HG02571 (cell line): ENCODE results near the gene PEPD.

Experiments used
- ATAC-seq: cut with Tn5 transposase; IDR thresholded peaks from one replicate; pipeline ENCODE4 v1.9.1; 2021; ENCODE audit warnings: mild to moderate bottlenecking, moderate library complexity; ENCODE audit not compliant: unreplicated experiment

Gene PEPD

DNA sequence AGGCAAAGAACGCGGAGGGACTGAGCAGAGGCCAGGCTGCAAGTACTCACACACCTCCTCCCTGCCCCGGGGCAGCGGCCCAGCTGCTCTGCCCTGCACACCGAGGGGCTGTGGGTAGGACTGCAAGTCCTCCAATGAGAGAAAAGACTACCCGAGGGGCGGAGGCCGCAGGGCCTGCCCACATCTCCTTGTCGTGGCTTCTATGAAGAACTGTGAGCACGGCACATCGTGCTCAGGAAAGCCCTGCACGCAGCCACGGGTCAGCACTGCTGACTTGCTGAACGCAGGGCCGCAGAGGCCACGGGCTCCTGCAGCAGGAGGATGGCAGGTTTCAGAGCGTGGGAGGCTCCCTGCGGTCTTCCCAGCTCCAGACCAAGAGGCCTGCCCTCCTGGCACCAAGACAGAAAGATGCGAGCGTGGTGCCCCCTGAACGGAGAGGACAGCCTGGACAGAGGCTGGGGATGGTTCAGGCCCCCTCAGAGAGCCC is 110.6 kb downstream of the PEPD start:
- ATAC-seq: no peak

DNA sequence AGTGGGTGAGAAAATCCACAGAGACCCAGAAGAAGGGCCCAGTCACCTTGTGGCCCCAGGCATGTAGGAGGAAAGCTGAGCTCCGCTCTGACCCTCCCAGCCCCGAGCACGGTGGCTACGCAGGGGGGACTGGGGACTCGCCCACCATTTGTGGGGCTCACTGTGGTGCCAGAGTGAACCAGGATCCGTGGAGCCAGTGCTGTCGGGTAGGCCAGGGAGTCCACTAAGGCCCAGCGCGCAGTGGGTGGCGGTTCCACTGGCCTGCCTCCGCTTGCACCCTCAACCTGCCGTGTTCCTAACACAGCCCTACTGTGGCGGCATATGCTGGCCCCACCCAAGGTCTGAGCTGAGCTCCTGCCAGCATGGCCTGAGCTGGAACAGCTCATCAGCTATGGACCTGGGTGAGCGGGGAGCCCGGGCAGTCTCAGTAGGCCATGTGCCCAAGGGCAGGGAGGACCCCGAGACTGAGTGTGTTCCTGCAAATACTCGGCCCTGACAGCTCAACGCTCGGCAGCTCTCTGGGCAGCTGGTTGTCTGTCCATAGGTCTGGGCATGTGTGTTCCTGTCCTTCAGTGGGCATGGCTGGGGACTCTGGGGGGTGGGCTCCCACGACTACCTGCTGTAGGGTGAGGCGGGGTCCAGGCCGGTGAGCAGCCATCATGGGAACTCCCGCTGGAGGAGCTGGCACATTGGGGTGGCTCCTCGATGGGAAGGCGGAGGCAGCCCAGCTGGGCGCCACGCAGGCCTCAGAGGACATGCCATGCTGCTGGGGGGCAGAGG is 111.5 kb downstream of the PEPD start:
- no peak for ATAC-seq

DNA sequence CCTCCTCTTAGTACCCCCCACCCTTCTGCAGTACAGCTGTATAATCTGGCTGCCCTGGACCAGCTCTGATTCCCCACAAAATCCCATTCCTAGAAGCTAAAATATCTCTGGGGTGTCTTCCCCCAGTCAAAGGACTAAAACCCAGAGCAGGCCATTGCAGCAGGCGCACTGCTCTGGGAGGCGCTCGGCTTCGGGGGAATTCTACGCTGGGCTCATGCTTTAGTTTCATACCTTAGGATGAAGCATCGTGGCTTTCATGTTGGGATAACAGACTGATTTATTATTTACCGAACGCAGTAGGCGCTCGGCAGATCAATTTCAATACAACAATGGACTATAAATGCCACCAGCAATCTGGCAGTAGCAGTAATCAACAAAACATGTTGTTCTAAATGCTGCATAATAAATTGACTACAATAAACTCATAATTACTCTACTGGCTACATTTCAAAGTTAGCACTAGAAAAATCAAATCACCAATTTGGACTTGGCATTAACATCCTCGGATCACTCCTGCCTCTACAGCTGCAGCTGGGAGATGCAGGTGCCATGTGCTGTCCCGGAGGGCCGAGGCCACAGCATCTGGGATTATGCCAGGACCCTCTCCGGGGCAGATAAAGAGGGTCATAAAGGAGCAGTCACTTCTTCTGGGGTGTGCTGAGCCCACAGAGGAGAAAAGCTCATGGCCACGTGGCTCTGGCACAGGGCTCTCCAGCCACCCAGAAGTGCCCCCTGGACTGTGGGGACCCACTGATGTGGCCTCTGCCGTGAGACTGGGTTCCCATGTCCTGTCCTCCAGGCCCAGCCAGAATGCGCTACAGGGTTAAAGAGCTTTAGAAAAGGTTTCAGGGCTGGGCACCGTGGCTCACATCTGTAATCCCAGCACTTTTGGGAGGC is 112.8 kb downstream of the PEPD start:
- ATAC-seq: no peak

DNA sequence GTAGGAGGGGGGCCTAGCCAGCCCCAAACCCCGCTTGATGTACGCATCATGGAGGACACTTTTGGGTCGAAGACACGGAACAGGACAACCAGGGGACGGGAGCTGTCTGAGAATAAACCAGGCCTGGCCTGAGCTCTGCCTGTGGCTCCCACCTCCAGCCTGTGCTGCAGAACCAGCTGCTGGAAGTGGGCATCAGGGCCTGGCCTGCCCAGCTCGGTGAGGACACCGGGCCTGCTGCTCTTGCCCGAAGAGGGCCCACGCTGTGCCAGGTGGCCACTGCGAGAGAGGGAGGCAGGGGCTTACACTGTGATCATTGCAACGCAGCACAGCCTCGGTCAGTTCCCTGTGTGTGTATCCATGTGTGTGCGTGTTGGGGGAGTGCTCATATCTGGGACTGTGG is 113.5 kb downstream of the PEPD start:
- ATAC-seq: no peak

DNA sequence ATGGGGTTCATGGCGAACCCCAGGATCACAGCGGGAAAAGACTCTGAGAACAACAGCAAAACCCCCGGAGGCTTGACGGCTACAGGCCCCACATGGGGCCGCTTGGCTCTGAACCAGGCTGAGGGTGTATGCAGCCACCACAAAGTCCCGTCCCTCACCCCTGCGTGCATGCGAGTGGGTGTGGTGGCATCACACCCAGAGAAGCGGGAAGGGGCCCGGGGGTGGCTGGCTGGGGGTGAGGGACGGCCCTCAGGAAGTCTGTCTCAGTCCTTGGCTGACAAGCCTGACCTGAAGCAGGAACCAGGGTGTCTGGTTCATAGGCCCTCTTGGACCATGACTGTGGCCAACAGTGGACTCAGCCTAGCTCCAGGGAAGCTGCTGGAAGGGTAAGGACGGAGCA is 113.9 kb downstream of the PEPD start:
- ATAC-seq: no peak

DNA sequence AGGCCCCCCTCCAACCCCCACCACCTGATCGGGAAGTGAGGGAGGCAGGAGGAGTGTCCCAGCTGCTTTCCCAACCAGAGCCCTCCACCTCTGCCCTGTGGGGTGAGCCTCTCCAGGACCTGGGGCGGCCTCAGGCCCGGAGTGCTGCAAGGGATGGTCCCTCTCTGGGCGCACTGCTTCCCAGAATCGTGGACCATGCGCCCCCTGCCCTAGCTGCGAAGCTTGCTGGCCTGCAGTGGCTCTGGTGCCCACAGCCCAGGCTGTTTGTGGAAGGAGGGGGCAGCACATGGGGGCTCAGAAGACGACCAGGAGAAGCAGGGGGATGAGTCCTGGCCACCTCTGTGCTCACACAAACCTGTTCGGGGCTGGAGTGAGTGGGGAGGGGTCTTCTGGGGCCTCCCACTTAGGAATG is 114.4 kb downstream of the PEPD start:
- no peak for ATAC-seq

DNA sequence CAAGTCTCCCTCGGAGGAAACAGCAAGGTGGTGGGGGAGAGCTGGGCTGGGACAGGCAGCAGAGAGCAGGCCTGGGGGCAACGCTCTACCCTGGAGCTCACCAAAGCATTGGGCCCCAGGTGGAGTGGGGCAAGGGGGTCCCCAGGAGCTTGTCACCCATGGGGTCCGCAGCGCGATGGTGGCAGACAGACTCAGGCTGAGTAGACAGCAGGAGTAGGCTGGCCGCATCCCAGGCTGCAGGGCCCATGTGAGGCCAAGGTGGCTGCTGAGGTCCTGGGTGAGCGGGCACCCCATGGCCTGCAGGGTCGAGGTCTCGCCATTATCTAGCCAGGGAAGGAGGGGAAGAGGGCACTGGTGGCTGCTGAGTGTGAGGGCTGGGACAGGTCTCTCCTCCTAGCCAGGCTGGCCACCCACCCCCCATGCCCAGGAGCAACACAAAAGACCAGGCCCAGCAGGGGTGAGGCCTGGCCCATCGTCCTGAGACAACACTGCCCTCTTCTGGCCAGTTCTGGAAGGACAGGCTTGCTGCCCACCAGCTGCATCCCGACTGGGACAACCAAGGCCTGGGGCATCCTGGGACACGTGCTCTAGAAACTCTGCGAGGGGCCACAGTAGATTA is 115.0 kb downstream of the PEPD start:
- no peak for ATAC-seq

DNA sequence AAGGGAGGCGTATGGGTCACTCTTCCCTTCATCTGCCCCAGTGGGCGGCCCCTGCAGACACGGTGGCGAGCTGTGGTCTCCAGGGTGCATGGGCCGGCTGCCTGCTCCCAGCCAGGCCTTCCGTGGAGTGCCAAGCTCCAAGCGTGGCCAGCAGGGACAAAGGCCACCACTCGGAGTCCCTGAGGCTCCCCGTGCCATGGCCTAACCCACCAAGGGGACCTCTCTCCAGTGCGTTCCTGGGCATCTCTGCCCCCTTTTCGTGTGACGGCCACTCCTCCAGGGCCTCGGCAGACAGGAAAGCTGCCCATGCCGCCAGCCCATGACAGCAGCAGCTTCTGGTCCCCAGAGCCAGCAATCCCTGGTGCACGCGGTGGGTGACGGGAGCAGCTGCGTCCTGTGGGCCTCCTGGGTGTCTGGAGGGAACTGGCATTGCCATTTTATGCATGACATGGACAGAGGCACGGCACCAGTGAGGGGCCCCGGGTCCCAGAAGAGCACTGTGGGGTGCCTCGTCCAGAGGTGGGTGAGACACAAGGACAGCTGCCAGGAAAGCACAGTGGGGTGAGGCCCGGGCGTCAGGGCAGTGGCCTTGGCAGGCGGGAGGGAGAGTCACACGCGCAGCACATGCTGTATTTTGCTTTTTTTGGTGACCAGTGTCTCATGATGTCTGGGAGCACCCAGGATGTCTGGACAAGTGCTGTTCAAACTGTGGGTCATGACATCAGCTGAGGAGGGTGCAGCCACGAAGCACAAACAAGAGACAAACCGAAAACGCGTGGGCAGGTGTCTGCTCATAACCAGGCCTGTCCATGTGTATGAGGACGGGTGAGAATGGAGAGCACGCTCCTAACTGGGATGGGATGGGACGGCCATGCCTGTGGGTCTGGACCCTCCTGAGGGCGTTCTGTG is 115.8 kb downstream of the PEPD start:
- no peak for ATAC-seq

DNA sequence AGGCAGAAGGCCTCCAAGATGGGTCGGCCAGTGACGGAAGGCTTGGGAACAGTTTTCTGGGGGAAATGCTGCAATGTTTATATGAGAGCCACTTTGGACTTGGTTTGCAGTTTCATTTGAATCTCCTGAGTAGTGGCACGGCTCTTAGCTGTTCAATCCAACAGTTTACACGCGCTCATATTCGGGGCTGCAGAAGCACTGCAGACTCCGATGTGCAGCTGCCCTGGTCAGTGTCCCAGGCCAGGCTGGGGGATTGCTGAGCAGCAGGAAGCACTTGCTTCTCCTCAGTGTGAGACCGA is 116.4 kb downstream of the PEPD start:
- no peak for ATAC-seq

DNA sequence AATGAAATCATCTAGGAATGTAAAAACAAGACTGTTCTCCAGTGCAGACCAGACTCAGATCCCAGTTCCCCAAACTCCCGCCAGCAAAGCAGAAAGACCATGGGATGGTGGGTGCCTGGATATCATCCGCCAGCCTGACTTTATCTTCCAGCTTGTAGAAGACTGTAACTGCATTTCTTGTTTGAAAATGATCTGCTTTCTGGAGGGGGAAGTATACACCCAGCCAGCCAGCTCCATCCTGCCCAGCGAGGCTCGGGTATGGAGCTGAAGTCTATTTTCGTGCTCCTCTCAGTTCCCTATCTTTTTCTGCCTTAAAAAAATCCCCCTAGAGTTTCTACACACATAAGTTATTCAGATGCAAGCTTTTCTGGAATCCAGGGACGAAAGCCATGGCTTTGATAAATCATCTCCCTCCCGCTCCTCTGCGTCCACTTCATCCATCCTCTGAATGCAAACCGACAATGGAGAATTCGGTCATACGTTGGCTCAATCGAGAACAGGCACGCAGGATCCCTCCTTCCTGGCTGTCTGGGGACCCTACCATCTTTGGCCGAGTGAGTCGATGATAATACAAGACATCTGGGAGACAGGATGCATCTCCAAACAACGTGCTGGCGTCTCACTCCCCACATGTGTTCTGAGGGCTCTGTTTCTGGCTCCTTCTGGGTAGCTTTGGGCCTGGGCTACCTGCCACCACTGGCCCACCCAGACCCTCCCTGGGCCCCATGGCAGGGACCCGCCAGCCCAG is 116.9 kb downstream of the PEPD start:
- ATAC-seq: no peak

DNA sequence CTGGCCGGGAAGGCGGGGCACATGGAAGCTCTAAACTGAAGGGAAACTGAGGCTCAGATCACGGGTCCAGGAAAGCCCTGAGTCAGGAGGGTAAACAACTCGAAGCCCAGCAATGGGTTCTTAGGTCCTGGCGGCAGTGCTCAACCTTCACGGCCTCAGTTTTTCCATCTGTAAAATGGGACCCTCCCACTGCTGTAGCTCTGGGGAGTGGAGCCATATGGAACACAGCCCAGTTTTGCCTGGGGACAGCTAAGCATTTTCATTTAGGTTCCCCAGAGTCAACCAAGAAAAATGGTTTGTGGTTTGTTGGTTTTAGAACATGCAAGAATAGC is 117.7 kb downstream of the PEPD start:
- no peak for ATAC-seq

DNA sequence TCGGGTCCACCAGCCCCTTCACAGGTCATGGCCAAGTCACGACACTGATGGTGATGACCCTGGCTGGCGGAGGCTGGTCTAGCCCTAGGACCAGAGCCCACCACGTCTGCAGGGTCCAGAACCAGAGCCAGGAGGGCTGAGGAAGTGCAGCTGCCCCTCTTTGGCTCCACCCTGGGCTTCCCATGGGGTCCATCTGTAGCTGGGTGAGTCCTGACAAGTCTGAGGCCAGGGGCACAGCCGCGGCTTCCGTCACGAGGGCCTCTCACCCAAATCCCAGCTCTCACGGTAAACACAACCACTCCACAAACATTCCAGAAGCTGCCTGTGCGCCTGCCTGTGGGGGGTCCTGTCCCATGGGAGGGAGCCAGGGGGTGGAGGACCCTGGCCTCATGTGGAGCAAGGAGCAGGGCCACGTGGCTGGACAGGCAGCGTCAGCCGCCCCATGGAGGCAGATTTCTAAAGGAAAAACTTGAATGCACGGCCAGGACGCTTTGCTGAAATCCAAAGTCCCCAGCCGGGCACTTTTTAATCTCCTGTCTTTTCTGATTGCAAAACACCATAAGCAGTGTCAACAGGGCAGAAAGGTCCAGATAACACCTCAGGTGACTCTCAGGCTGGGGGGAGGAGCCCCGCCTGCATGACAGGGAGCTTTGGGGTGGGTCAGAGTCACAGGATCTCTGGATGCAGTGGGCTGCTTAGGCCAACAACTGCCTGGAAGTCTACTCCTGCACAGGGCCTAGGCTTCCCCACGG is 118.2 kb downstream of the PEPD start:
- ATAC-seq: no peak

DNA sequence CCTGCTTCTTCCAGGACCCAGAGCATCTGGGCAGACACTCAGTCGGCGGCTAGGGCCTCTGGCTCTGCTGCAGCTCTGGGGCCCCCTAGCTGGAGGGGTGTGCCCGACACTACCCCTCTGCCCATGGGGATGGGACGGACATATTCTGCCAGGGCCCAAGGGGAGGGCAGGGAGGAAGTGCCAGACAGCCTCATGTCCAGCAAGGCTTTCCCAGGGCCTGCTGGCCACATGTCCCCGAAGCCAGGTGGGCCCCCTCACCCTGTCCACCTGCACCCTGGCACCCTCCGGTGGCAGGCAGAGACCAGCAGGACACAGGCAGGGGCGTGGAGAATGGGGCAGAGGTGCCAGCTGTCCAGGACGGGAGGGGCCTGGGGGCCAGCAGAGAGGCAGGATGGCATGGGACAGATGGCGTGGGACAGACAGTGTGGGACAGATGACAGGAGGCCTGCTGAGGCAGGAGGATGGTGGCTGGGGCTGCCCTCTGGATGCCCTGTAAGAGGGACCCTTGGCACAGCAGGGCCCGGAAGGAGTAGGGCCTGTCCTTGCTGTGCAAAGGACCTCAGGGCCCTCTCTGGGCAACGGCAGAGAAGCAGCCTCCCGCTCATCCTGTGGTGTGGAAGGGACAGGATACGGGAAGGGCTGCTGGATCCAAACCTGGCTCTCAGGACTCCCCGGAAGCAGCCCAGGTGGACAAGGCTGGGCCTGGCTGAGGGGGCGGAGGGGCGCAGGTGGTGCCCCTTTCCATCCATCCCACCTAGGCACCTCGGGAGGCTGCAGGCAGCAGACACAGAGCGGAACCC is 119.0 kb downstream of the PEPD start:
- no peak for ATAC-seq

DNA sequence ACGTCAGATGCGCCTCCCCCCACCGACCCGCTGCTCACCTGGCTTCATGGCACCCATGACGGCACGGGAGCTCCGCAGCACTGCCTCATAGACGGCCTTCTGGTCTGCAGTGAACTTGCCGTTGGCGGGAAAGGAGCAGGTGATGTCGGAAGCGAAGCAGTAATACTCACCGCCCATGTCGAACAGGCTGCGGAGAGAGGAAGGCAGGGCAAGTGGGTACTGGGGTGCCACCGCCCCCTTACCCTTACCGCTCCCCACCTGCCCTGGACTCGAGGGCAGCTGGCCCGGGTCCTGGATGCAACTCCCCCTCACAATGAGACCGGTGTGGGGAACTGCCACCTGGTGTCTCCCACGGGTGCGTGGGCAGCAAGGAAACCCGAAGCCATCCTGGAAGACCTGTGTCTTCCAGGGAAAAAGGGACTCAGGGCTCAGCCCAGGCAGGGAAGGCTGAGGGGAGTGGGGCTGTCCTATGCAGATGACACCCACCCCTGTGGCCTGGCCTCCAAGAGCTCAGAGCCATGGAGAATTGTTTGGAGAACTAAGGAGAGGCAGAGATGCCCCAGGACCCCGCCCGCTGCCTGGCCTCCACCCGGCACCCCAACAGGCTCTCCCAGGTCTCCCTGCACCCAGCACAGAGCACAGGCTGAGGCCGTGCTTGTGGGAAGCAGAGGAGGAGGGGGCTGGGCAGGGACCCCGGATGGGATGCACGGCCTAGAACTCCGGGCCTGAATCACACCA is 119.7 kb downstream of the PEPD start:
- no peak for ATAC-seq

DNA sequence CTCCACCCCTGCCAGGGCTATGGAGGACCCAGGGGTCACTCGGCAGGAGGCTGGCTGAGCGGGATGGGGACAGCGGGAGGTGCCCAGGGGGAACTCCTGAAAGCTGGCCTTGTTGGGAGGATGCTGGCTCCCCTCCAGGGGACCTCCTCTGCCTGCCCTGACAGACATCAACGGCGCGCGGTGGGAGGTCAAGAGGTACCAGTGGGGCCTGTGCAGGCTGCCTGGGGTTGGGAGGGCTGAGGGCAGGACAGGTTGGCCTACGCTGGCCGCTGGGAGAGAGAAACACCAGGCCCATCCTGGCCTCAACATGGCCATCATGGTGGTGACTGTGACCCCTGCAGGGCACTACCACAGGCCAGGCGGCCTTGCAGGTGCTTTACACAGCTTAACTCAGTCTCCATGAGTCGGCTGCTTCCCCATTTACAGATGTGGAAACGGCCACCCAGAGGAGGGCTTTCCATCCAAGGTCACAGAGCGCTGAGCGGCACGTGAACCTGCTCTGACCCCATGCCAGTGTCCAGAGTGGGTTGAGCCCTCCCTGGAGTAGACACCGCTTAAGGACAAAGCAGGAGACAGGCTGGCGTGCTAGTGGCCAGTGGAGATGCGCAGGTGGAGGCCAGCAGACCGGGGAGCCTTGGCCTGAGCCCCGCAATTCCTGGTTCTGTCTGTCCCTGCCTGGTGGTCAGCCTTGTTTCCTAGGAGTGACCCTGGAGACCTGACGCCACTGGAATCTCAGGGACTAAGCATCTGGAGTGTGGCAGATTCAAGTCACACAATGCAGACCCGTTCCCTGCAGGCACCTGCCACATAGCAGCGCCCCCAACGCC is 120.5 kb downstream of the PEPD start:
- ATAC-seq: no peak

DNA sequence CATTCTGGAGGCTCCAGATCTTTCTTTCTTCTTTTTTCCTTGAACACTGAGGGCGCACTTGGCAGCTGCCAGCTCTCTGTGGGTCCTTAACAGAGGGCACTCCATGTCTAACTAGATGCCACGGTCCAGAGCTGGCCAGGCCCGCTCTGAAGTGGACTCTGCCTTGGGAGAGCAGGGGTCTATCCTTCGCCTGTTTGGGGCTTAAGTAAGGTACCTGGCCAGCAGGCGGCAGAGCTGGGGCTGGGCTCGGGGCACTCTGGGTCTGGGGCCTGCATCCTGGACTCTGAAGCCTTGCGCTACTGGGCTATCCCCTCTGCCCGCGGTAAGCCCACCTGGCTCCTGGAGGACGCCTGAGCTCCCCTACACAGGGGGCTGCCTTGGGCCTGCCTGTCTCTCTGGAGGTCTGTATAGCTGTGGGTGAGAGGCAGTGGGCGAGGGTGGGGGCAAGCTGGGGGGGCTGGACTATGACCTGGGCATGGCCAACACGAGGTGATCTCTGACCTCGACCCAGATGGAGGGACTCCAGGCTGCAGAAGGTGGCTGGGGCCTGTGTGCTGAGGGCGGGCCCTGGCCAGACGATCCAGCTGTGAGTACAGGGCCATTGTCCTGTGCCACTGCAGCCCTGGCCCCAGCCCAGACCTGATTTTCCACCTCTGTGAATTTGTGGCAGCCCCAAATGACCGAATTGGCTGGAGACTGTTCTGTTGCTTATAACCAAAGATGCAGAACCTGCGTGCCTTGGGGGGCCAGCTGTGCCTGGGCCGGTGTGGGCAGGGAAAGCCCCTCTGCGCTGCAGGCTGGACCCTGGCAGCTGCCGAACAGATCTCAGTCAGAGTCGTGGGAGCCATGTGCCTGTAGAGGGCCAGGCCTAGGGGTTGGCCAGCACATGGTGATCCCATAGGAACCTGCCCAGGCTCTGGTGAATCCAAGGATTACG is 121.6 kb downstream of the PEPD start:
- no peak for ATAC-seq
